Stimulated activated naive CD4-positive, alpha-beta T cell treated with Interleukin-2 at 50 U/mL for 16 hours (primary cell): Measurements from ENCODE around the gene TRIM8.
A peak's percentile ranks its signal among the peaks of the same experiment; 100 is the strongest.

ENCODE experiments used
- DNase-seq: peaks from one replicate; lab custom pipeline; 2025; lab: John Stamatoyannopoulos, UW

TRIM8 gene

DNA sequence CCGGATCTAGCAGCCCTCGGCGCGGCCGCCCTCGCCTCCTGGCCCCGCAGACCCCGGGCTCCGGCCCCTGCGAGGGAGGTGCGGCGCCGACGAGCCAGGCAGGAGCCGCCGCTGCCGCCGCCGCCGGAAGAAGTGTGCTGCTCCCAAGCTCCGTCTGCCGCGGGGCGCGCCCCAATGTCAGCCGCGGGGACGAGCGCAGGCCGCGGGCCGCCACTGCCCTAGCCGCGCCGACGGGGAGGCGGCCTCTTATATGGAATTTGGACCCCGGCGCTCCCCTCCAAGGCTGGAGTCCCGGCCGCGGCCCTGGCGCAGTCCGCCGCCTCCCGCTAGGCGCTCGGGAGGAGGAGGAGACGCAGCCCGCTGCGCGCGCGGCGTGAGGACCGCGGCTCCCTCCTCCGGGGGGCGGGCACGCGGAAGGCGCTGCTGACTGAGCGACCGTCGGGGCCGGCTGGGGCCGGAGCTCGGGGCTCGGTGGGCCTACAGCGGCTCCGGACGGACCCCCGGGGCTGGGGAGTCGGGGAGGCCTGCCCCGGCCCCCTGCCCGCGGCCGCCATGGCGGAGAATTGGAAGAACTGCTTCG is at the start of gene TRIM8:
TSS of gene TRIM8 (plus strand) at position 414 of the 580 bp plus-strand sequence. CDS start at position 553, 139 bp downstream.
- DNase-seq = peak; percentile 49

- no peak for DNase-seq
These were observed 49.0 kb upstream of the TRIM8 start for GRCh38 chr10:102595293-102595692.

GRCh38 chr10:102595897-102596296 is 48.4 kb upstream of the TRIM8 start:
- no peak for DNase-seq

DNA sequence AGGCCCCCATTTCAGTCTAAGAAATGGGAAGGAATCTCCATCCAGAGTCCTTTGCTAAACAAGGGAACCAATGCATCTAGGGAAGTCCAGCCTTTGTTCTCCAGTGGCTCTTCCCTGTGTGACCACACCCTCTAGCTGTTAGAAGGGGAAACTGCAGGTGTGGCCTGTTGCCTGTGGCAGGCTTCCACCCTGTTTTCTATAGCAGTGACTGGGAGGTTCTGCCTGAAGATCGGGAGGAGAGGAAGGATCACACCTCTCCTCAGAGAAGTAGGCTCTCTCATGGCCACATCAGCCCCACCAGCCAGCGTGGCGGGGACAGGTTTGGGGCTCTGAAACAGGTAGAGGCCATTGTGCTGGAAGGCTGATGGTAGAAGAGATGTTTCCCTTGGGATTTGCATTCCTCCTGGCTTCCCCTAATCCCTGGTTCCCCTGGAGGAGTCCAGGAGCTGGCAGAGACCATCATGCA is 47.7 kb upstream of the TRIM8 start:
- DNase-seq = no peak

GRCh38 chr10:102597131-102597991 is 46.9 kb upstream of the TRIM8 start:
- DNase-seq = no peak

DNA sequence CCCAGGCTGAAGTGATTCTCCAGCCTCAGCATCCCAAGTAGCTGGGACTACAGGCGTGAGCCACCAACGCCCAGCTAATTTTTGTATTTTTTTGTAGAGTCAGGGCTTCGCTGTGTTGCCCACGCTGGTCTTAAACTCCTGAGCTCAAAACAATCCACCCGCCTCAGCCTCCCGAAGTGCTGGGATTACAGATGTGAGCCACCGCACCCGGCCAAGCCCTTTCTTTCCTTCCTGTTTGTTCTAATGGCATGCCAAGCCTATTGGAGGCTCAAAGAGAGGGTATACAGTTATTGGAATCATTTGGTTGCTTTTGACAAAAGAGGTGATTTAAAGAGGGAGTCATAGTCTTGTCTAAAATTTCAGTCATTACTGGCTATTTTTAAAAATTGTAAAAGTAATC is 46.0 kb upstream of the TRIM8 start:
- DNase-seq = no peak

GRCh38 chr10:102599565-102600327 is 44.5 kb upstream of the TRIM8 start:
- no peak for DNase-seq

- DNase-seq = no peak
These were observed 43.5 kb upstream of the TRIM8 start for GRCh38 chr10:102600816-102601215.

- DNase-seq = no peak
These were observed 42.6 kb upstream of the TRIM8 start for GRCh38 chr10:102601639-102602038.

DNA sequence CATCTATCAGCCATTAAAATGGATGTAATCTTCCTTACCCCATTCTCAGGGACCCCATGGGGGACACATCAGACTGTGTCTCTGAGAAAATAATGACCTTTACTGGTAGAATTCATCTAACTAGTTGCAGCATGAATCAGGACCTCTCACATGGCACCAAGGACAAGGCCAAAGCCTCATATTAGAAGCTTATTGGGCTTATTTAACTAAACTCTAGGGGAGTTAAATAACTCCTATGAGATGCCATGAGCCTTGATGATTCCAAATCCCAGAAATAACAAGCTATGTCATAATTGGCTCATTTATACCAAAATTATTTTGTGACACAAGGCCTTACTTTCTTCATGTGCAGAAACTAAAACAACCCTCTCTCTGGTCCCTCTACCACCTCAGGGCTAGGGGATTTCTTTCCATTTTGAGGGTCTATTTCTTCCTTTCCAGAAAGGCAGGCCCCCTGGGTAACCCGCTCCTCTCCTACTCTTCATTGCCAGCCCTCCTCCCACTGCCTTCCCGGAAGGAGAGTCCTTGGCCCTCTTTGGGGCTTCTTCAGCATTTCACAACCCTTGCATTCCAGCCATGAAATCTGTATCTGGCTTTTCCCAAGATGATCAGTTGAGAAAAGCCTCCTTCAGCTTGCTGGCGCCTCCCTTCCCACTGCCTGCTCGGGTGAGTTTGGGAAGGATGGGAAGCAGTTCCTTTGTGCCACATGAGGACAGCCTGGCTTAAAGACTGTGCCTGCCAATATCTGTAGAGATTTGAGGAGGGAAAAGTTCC is 41.8 kb upstream of the TRIM8 start:
- no peak for DNase-seq

DNA sequence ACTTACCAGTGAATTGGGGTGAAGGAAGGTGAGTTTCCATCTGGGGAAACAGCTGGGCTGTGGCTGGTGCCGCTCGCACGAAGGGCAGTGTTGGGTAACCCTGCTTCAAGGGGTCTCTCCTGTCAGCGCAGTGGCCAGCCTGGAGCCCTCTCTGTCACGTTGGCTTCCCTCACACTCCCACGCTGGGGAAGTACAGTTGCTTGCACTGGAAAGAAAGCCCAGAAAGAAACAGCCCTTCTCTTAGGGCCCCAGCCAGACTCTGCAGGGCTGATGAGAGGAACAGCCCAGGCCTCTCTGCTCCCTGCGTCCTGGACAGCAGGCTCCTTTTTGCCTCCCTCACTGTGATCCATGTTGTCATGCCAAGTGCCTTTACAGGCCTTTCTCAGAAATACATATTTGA is 40.3 kb upstream of the TRIM8 start:
- DNase-seq = no peak

DNA sequence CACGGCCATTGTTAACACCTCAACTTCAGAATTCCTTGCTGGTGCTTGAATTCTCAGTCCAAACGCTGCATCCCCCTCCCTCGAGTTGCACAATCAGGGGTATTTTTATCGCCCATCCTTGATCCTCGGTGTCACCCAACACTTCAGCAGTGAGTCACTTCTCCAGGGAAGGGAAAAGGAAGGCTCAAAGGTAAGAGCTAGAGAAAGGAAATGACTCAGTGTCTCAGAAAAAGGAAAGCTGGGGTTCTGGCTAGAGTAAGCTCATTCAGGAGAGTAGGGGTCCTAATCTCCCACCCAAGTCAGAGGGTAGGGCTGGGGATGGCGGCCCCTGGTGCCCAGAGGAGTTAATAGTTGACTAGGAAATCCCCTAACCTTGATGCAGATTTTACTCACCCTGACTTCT is 39.8 kb upstream of the TRIM8 start:
- DNase-seq = no peak

DNA sequence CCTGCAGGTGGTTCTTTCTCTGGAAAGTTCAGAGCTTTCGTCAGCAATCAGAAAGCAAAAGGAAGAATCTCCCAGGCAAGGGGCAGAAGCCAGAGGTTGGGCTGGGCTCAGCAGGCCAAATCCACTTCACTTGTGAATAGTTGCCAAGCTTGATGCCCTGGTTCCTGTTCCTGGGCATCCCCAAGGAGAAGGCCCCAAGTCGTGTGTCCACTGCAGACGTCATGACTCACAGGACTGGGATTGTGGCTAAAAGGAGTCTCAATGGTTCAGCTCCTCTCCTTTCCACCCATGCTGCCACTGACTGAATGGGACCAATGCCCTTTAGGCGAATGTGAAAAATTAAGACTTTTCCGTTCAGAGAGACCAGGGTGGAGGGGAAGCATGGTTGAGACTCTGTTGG is 38.6 kb upstream of the TRIM8 start:
- no peak for DNase-seq

- DNase-seq = no peak
These were observed 35.8 kb upstream of the TRIM8 start for GRCh38 chr10:102608487-102608886.

GRCh38 chr10:102610441-102610887 is 33.8 kb upstream of the TRIM8 start:
- no peak for DNase-seq

GRCh38 chr10:102611514-102612087 is 32.7 kb upstream of the TRIM8 start:
- DNase-seq = no peak

GRCh38 chr10:102612964-102613275 is 31.4 kb upstream of the TRIM8 start:
- DNase-seq = no peak

- DNase-seq = no peak
These were observed 31.0 kb upstream of the TRIM8 start for GRCh38 chr10:102613286-102613685.

GRCh38 chr10:102613785-102614184 is 30.5 kb upstream of the TRIM8 start:
- DNase-seq = no peak

GRCh38 chr10:102614888-102615287 is 29.4 kb upstream of the TRIM8 start:
- no peak for DNase-seq

DNA sequence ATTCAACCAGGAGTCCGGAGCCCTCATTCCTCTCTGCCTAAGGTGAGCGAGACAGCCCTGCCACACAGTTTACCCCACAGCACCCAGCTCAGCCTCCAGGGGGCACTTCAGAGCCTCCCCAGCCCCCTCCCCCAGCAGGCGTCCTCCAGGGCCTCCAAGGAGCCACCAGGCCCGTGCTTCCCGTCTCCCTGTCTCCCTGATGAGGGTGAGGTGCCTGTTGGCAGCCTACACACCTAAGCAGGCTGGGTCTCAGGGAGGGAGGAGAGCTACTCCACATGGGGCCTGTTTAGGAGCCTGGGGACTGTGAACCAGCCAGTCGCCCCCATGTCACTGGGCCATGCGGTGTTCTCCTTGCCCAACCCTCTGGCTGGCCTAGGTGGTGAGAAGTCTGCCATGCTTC is 28.9 kb upstream of the TRIM8 start:
- no peak for DNase-seq
